ENCODE data around the gene CACNA2D3.
"Not testable (repeated sequence)": the region's sequence is repeated elsewhere in the genome, so short reads cannot be mapped to it uniquely, and the experiment has no call there.

Gene CACNA2D3

GRCh38 chr3:54378184-54378583 lies 255.8 kb downstream of the CACNA2D3 start:
- no peak for DNase-seq

GRCh38 chr3:54384279-54384678 lies 261.9 kb downstream of the CACNA2D3 start:
- no peak for DNase-seq

- no peak for DNase-seq
These were observed 268.2 kb downstream of the CACNA2D3 start for GRCh38 chr3:54390582-54390981.

DNA sequence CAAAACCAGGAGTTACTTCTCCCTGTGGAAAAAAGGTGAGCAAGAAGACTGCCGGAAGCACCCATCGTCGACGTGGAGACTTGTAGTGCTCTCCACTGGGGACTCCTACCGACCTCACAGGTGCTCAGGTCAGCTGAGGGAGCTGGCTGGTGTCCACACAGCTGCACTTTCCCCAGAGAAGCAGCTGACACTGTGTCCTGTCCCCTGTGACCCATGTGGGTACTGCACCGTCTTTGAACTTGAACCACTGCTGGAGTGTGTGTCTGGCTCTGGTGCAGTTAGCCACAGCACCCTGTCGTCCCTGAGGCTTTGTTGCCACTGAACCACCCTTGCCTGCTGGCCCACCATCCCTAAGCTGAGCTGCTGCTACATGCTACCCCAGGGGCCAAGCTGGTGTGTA lies 270.8 kb downstream of the CACNA2D3 start:
- DNase-seq, result no peak

DNA sequence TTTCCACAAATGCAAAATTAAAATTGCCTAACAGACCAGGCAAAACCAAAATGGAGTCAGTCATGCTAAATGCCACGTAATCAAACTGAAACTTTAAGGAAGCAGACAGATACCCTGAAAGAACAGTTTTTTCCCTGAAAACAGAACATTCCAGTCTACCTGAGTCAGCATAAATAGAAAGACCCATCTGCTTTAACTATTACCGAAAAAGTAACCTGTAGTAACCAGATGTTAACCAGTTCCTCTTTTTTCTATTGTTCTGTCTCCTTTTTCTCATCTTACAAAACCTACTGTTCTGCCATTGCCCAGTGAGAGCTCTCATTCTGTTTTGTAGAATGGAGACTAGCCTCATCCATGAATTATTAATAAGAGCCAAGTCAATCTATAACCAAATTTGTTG lies 286.0 kb downstream of the CACNA2D3 start:
- no peak for DNase-seq

GRCh38 chr3:54421943-54422342 lies 299.6 kb downstream of the CACNA2D3 start:
- peak; percentile 68 for DNase-seq

GRCh38 chr3:54424292-54424691 lies 301.9 kb downstream of the CACNA2D3 start:
- DNase-seq, result peak; percentile 37

DNA sequence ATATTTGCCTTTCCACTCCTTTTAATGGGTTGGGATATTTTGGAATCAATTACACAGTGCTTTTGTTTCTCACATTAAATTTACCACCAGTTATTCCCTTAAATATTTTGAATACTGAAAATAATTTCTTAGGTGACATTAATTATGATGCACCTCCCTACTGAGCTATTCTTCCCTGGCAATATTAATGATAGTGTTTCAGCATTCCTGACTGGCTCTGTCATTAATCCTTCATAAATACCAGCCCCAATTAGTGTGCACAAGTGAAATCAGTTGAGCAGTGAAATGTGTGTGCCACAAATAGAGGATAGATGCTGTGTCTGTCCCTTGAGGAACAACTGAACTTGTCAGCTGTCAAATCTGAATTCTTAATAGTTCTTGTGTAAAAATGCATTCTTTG lies 304.0 kb downstream of the CACNA2D3 start:
- DNase-seq, result peak; percentile 70

- no peak for DNase-seq
These were observed 305.1 kb downstream of the CACNA2D3 start for GRCh38 chr3:54427501-54427900.

DNA sequence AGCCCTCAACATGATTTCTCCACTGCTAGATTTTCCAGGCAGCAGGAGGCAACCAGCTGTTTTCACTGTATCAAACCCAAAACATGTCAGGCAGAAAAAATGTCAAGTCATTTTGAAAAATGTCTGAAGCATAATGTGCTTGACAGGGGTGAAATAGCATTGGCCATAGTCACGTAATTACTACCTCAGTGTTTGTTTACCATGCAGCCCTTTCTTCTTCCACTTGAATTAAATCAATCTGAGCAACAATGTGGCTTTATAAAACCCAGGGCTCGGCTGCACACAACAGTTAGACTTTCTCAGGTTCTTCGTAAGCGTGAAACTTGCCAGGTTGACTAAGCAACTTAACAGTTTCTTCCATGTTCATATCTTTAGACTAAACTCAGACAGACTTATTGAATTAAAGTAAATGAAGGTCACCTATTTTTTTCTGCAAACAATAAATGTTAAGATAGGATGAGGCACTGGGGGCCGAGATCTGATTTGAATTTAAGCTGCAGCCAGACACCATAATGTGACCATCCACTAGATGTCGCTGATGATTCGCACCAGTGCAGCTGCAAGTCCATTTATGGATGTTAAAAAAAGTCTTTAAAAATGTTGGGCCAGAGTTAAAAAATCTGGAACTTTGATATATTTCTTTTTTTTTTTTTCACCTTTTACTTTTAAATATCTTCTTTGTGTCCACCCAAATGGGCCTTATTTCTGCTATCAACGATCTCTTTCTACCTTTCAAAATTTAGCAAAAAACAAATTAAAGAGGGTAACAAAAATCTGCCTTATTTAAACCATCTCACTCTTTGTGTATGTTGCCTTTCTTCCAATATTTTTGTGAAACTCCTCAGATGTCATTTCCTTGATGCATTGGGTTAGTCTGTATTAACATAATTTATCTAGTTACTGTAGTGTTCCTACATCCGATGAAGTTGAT lies 305.9 kb downstream of the CACNA2D3 start:
- DNase-seq, result peak; percentile 96

GRCh38 chr3:54432975-54433374 lies 310.6 kb downstream of the CACNA2D3 start:
- DNase-seq, result no peak

DNA sequence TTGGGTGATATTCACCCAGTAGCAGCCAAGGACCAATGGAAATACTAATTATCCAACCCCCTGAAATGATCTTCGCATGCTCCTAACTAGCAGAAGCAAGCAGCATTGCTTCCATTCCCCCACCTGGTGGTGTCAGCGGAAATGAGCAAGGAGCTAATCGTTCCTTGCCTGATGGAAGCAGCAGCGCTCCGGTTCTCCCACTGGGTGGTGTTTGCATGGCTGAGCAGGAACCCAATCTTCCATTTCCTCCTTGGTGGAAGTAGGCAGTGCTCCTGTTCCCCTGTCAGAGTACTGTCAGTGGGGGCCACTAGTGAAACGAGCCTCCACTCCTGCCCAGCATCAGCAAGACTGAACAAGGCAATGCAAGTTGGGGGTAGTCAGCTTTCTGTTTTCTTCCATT lies 311.5 kb downstream of the CACNA2D3 start:
- peak; percentile 38 for DNase-seq

GRCh38 chr3:54434756-54435155 lies 312.4 kb downstream of the CACNA2D3 start:
- no peak for DNase-seq

GRCh38 chr3:54437271-54437670 lies 314.9 kb downstream of the CACNA2D3 start:
- no peak for DNase-seq

GRCh38 chr3:54443561-54444161 lies 321.3 kb downstream of the CACNA2D3 start:
- no peak for DNase-seq

- DNase-seq, result no peak
These were observed 323.3 kb downstream of the CACNA2D3 start for GRCh38 chr3:54445630-54446029.

GRCh38 chr3:54447427-54447826 lies 325.1 kb downstream of the CACNA2D3 start:
- no peak for DNase-seq

DNA sequence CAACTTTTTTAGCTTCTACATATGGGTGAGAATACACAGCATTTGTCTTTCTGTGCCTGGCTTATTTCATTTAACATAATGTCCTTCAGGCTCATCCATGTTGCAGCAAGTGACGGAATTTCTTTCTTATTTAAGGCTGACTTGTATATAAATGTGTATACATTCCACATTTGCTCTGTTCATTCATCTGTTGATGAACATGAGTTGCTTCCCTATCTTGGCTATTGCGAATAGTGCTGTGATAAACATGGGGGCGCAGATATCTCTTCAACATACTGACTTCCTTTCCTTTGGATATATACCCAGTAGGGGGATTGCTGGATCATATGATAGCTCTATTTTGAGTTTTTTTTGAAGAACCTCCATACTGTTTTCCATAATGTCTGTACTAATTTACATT lies 332.5 kb downstream of the CACNA2D3 start:
- no peak for DNase-seq

DNA sequence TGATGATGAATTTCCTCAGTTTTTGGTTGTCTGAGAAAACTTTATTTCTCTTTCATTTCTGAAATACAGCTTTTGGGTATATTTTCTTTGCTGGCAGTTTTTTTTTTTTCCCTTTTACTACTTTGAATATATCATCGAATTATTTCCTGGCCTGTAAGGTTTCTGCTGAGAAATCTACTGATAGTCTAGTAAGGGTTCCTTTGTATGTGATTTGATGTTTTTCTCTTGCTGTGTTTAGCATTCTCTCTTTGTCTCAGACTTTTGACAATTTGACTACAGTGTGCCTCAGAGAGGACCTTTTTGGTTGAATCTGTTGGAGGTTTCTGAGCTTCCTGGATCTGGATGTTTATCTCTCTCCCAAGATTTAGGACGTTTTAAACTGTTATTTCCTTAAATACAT lies 336.0 kb downstream of the CACNA2D3 start:
- no peak for DNase-seq

DNA sequence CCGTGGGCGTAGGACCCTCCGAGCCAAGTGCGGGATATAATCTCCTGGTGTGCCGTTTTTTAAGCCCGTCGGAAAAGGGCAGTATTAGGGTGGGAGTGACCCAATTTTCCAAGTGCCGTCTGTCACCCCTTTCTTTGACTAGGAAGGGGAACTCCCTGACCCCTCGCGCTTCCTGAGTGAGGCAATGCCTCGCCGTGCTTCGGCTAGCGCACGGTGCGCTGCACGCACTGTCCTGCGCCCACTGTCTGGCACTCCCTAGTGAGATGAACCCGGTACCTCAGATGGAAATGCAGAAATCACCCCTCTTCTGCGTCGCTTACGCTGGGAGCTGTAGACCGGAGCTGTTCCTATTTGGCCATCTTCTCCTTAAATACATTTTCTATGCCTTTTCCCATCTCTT lies 342.2 kb downstream of the CACNA2D3 start:
- not testable (repeated sequence) for DNase-seq

DNA sequence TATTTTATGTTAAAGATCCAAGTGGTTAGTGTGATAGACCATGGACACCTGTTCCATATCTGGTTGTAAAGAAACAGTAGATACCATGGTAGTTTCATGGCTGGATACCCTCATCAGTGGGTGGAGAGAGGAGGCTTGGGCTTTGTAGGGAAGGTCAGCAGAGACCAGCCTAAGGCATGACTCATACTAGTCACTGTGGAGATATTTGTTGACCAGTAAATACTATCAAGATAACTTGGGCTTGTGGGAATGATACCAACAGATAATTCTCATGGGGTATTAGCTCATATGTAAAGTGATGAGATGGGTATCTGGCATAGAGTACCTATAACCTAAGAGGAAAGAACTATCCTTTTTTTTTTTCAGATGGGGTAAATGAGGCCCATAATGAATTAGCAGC lies 354.5 kb downstream of the CACNA2D3 start:
- no peak for DNase-seq

DNA sequence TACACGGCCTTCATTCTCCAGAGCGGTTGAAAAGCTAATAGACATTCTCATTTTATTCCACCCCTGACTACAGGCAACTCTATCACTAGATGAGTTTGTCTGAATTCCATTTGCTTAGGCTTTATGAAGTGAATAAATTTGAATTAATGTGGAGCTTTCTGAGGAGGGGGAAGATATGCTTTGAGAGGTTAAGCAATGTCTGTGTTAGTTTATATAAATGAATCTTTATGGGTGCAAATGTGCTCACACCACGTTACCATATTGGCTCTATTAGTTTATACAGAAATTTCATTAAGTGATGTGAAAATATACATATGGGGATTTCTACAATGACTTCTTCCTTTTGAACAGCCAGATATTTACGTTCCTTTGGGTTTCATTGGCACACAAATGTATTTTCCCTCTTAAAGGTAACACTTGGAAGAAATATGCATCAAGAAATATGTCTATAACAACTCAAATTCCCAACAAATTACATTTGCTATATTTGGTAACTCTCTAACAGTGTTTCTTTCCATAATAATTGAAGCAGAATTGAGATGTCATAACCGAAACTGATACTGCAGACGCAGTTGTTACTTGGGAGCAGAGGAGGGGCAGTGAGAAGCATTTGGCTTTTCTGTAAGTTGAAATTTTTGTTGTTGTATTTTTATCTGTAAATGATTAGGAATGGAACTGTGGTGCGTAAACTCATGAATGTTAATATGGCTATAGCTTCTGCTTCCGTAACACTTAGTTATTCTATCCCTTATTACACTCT lies 359.4 kb downstream of the CACNA2D3 start:
- peak; percentile 9 for DNase-seq

GRCh38 chr3:54484334-54484733 lies 362.0 kb downstream of the CACNA2D3 start:
- no peak for DNase-seq

DNA sequence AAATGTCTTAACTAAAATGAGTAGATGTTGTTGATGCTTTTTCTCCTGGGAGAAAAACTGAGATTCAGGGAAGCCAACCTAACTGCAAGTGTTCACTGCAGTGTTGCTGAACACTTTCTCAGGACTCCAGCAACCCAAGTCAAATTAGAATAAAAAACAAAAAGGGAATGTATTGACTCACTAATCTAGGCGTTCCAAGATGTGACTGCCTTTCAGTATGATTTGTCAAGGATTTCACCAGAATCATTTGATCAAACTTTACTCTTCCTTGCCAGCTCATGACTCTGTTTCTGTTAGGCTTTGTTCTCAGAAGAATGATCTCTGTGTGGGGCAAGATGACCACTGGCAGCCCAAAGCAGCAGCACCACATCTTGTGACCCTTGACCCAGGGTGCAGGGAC lies 364.0 kb downstream of the CACNA2D3 start:
- no peak for DNase-seq
